ENCODE measurements around the gene GPC1.
A peak's percentile ranks its signal among the peaks of the same experiment; 100 is the strongest.

The GPC1 gene

DNA sequence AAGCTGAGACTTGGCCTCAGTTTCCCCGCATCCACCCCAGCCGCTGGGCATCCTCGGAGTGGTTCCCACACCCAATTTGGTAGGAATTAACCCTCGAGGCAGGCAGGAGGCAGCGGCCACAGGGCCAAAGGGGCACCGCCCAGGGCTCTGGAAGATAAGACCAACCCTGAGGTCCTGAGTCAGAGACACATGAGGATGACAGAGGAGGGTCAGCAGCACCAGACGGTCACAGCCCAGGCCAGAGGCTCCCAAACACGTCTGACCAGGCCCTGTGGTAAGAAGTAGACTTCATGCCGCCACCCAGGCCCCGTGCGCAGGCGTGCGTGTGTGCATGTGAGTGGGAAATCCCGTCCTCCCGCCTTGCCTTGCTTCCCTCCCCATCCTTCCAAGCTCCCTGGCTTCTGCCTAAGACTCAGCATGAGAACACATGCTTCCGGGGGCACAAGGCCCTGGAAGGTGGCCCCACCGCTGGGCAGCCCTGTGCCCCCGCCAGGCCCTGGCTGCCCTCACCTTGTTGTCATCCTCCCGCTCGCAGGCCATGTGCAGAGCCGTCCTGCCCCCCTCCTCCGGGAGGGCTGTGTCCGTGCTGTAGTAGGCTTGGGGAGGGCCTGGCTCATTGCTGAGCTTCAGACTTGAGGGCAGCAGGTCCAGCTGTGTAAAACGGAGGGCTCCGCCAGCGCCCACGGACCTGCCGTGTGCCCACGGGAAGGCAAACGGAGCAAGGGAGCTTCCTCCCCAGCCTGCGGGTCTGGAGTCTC lies 76.1 kb downstream of the GPC1 start:
- no peak for DNase-seq

DNA sequence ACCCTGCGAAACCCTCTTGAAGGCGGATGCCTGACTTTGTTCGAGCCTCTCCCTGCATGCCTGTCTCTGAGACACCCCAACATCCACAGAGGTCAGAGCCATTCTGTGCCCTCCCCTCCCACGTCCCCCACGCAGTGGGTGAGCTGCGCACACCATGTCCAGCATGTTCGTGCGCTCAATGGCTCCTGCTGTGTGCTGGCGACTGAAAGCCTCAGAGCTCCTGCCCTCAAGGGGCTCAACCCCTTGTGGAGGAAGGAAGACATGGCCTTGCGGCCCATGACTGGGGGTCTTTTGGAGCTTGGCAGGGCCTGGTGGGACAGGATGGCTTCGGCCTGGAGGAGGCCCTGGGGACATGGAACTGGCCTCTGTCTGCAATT lies 76.6 kb downstream of the GPC1 start:
- no peak for DNase-seq

DNA sequence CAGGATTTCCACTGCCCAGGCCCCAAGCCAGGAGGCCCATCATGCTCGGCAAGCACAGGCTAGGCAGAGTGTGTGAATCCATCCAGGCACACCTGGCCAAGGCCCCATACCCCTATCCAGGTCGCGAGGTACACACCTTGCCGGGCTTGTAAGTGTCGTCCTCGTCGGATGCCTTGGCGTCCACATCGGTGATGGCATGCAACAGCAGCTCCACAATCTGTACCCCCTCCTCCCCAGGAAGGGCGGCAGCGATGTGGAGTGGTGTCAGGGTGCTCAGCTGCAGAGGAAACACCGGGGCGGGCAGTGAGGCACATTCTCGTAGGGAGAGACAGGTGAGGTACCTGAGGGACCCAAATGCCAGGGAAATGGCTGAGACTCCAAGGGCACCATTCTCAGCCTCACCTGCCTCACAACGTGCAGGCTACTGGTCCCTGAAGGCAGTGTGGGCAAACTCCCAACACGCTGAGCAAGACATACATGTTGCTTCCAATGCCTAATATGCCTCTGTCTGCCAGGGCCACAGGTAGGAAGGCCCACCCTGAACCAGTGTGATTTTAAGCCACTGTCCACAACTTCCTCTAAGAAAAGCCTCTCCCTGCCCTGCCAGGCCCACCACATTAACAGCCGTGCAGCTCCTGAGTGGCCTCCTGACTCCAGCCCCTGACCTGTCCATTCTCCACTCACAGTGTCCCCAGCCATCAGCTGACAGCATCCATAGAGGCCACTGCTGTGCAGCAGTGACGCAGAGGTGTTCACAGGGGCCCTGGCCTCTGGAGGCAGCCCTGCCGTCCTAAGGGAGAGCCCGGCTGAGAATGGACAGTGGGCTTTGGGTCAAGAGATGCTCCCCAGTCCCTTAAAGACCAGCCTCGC lies 77.4 kb downstream of the GPC1 start:
- no peak for DNase-seq

DNA sequence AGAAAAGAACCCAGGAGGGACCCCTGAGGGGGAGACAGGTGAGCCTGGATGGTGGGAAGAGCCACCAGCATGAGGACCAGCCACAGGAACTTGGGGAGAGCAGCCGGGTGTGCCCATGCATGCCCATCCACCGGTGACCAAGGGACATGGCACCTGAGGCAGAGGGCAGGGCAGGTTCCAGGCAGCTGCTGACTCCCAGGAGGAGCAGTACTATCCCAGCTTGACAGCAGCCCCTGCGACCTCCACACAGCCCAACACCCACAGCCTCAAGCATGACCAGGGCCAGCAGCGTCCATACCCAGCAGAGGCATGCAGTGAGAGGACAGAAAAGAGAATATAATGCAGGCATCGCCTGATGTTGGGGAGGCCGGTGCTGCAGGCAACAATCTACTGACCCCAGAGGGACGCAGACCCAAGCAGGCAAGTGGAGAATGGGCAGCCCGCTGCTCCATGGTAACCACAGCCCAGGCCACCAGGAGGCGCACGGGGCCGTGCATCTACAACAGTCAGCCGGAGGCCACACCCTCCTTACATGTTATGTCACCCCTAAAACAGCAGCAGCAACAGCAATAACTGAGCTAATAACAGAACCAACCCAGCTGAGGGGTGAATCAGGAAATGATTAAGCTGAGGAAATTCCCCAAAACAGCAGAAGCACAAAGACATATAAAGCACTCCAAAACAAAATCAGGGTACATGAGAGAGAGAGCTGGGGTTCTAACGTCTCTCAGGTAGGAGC lies 78.3 kb downstream of the GPC1 start:
- DNase-seq: peak in 31 of 51 donors; percentile 2 to 68 (median 23)

DNA sequence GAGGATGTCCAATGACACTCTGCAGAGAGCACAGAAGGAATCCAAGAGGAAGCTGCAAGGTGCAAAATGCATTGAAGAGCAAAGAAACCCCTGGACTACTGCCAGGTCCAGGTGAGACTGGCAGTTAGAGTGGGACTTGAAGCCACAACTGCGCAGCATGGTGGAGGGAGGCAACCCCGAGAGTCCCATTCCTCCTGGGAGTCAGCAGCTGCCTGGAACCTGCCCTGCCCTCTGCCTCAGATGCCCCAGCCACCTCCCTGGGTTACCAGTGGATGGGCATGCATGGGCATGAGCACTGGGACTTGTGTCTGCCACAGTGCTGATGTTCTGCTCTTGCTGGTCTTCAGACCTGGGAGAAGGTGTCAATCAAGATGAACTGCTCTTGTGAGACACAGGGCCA lies 79.2 kb downstream of the GPC1 start:
- DNase-seq: no peak

DNA sequence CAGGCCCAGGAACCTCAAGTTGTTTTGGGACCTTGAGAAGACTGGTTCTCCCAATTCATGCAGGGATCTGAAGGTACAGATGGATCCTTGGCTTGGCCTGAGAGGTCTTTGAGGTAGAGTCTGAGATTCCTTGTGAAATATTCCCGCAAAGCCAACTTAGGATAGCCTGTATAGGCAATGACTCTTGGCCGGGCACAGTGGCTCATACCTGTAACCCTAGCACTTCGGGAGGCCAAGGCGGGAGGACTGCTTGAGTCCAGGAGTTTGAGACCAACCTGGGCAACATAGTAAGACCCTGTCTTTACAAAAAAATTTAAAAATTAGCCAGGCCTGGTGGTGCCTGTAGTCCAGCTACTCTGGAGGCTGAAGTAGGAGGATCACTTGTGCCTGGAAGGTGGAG lies 81.9 kb downstream of the GPC1 start:
- DNase-seq: no peak

All from hypothalamus (tissue), 51 donors.